ENCODE measurements around the gene SLC35B4.
A peak's percentile ranks its signal among the peaks of the same experiment; 100 is the strongest.

SLC35B4 gene

DNA sequence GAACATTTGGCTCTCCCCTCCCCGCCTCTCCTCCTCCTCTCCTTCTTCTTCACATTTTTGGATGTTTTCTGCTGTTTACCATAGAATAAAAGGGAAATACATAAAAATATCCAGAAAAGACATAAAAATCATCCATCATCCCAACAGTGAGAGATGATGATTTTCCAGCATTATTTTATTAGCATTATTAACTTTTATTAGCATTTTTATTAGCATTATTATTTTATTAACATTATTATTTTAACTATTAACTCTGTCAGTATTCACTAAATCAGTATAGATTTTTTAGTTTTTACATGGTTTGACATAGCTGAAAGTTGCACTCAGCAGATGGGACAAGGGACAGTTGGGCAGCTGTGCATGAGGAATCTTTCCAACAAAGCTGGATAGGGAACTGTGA lies 16.2 kb upstream of the SLC35B4 start:
- no CpG with 5 or more reads among the region's 1 CpG for WGBS (ENCODE audit: insufficient coverage, insufficient read length)
- Histone ChIP-seq H3K27me3 (ENCODE audit: control insufficient read depth, insufficient read depth, low read length) (no peaks in the 10 kb centered on the region), H3K9me3 (ENCODE audit: control insufficient read depth, insufficient read depth, low read length) (no peaks in the 10 kb centered on the region), H3K36me3 (ENCODE audit: control insufficient read depth, insufficient read depth, low read length) (no peaks in the 10 kb centered on the region), H3K4me1 (ENCODE audit: control insufficient read depth, insufficient read depth, low read length) (no peaks in the 10 kb centered on the region), H3K27ac (ENCODE audit: low read length) (no peak overlapping the region), H3K4me3 (ENCODE audit: low read length) (no peak overlapping the region)
- no peak for DNase-seq (ENCODE audit: low read depth, low spot score)

- no peak for DNase-seq (ENCODE audit: low read depth, low spot score)
- Histone ChIP-seq H3K27ac (ENCODE audit: low read length) (no peak overlapping the region), H3K36me3 (ENCODE audit: control insufficient read depth, insufficient read depth, low read length) (no peaks in the 10 kb centered on the region), H3K4me3 (ENCODE audit: low read length) (no peak overlapping the region), H3K4me1 (ENCODE audit: control insufficient read depth, insufficient read depth, low read length) (no peaks in the 10 kb centered on the region), H3K9me3 (ENCODE audit: control insufficient read depth, insufficient read depth, low read length) (no peaks in the 10 kb centered on the region), H3K27me3 (ENCODE audit: control insufficient read depth, insufficient read depth, low read length) (no peaks in the 10 kb centered on the region)
- no CpG with 5 or more reads among the region's 7 CpGs for WGBS (ENCODE audit: insufficient coverage, insufficient read length)
Observed at GRCh38 chr7:134331393-134331792, 14.7 kb upstream of the SLC35B4 start.

- Histone ChIP-seq H3K27ac (ENCODE audit: low read length) (no peak overlapping the region), H3K4me1 (ENCODE audit: control insufficient read depth, insufficient read depth, low read length) (no peaks in the 10 kb centered on the region), H3K27me3 (ENCODE audit: control insufficient read depth, insufficient read depth, low read length) (no peaks in the 10 kb centered on the region), H3K4me3 (ENCODE audit: low read length) (no peak overlapping the region), H3K9me3 (ENCODE audit: control insufficient read depth, insufficient read depth, low read length) (no peaks in the 10 kb centered on the region), H3K36me3 (ENCODE audit: control insufficient read depth, insufficient read depth, low read length) (no peaks in the 10 kb centered on the region)
- no peak for DNase-seq (ENCODE audit: low read depth, low spot score)
- no CpG with 5 or more reads among the region's 4 CpGs for WGBS (ENCODE audit: insufficient coverage, insufficient read length)
Observed at GRCh38 chr7:134330974-134331373, 14.2 kb upstream of the SLC35B4 start.

DNA sequence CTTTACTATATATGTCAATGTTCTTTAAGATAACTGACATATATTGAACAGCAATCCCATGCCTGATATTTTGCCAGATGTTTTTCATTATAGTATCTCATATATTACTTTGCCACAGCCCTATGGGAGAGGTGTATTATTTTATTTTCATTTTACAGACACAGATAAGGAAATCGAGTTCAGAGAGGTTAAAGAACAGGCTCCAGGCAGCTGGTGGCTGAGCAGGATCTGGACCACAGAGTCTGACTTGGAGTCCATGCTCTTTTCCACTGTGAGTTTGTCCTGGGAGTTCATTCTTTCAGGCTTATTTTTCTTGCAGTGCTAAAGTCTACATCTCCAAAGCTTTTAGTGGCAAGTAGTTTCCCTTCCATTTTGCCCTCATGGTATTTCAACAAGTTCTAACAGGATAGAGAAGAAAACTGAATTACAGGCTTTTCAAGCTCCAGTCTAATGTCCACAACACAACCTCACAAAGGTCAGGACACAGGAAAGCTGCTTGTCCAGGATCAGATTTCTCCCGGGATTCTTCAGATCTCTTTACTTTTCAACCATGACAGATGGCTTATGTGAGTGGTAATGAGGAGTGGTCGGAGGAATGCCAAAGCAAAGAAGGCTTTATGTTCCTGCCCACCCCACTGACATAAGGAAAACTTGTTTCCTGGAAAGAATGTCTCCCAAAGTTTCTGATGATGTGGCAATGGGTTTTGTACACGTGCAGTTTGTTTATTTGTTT lies 13.1 kb upstream of the SLC35B4 start:
- no peaks in the 10 kb centered on the region for H3K9me3 ChIP-seq (ENCODE audit: control insufficient read depth, insufficient read depth, low read length)
- no peaks in the 10 kb centered on the region for H3K27me3 ChIP-seq (ENCODE audit: control insufficient read depth, insufficient read depth, low read length)
- no peaks in the 10 kb centered on the region for H3K4me1 ChIP-seq (ENCODE audit: control insufficient read depth, insufficient read depth, low read length)
- no peak for DNase-seq (ENCODE audit: low read depth, low spot score)
- no peak overlapping the region for H3K27ac ChIP-seq (ENCODE audit: low read length)
- no peaks in the 10 kb centered on the region for H3K36me3 ChIP-seq (ENCODE audit: control insufficient read depth, insufficient read depth, low read length)
- no CpG with 5 or more reads among the region's 4 CpGs for WGBS (ENCODE audit: insufficient coverage, insufficient read length)
- no peak overlapping the region for H3K4me3 ChIP-seq (ENCODE audit: low read length)

DNA sequence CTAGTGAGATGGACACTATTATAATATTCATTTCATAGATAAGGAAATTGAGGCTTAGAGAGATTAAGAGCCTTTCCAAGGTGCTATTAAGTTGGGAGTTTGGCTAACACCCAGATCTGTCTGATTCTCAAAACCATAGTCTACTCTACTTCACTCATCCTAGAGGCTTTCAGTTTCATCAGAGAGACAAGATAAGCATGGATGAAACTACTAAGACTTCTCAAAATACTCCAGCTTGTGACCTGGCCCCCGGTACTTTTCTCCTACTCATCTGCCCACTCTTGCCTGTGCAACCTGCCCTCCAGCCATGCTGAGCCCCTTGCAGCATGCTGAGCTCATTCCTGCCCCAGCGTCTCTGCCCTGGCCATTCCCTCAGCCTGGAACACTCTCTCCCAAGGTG lies 12.2 kb upstream of the SLC35B4 start:
- WGBS (ENCODE audit: insufficient coverage, insufficient read length), result no CpG with 5 or more reads among the region's 2 CpGs
- no peaks in the 10 kb centered on the region for H3K27me3 ChIP-seq (ENCODE audit: control insufficient read depth, insufficient read depth, low read length)
- H3K9me3 ChIP-seq (ENCODE audit: control insufficient read depth, insufficient read depth, low read length), result no peaks in the 10 kb centered on the region
- DNase-seq (ENCODE audit: low read depth, low spot score), result no peak
- H3K4me3 ChIP-seq (ENCODE audit: low read length), result no peak overlapping the region
- H3K27ac ChIP-seq (ENCODE audit: low read length), result no peak overlapping the region
- no peaks in the 10 kb centered on the region for H3K4me1 ChIP-seq (ENCODE audit: control insufficient read depth, insufficient read depth, low read length)
- H3K36me3 ChIP-seq (ENCODE audit: control insufficient read depth, insufficient read depth, low read length), result no peaks in the 10 kb centered on the region

DNA sequence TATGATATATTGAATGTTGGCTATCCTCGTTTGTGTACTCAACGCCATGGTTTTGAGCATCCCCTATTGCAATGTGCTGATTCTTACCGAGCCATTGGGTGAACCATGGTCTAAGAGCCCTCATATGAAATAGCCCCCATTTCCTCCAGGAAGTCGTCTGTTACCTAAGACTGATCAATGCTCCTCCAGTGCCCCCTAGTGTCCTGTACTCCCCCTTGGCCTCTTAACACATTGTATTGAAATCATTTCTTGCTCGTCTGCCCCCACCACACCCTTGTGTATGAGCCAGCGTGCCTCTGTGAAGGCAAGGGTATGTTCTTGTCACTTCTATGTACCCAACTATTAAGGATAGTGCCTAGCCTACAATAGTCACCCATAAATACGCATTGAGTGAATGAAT lies 11.2 kb upstream of the SLC35B4 start:
- no peak overlapping the region for H3K4me3 ChIP-seq (ENCODE audit: low read length)
- H3K27me3 ChIP-seq (ENCODE audit: control insufficient read depth, insufficient read depth, low read length), result no peaks in the 10 kb centered on the region
- no peaks in the 10 kb centered on the region for H3K9me3 ChIP-seq (ENCODE audit: control insufficient read depth, insufficient read depth, low read length)
- no CpG with 5 or more reads among the region's 7 CpGs for WGBS (ENCODE audit: insufficient coverage, insufficient read length)
- H3K36me3 ChIP-seq (ENCODE audit: control insufficient read depth, insufficient read depth, low read length), result no peaks in the 10 kb centered on the region
- H3K27ac ChIP-seq (ENCODE audit: low read length), result no peak overlapping the region
- peak; percentile 76 for DNase-seq (ENCODE audit: low read depth, low spot score)
- no peaks in the 10 kb centered on the region for H3K4me1 ChIP-seq (ENCODE audit: control insufficient read depth, insufficient read depth, low read length)

GRCh38 chr7:134324107-134324506 lies 7.4 kb upstream of the SLC35B4 start:
- WGBS (ENCODE audit: insufficient coverage, insufficient read length), result no CpG with 5 or more reads among the region's 2 CpGs
- no peak overlapping the region for H3K27ac ChIP-seq (ENCODE audit: low read length)
- no peaks in the 10 kb centered on the region for H3K27me3 ChIP-seq (ENCODE audit: control insufficient read depth, insufficient read depth, low read length)
- no peaks in the 10 kb centered on the region for H3K9me3 ChIP-seq (ENCODE audit: control insufficient read depth, insufficient read depth, low read length)
- no peak for DNase-seq (ENCODE audit: low read depth, low spot score)
- H3K4me3 ChIP-seq (ENCODE audit: low read length), result no peak overlapping the region
- no peaks in the 10 kb centered on the region for H3K4me1 ChIP-seq (ENCODE audit: control insufficient read depth, insufficient read depth, low read length)
- no peaks in the 10 kb centered on the region for H3K36me3 ChIP-seq (ENCODE audit: control insufficient read depth, insufficient read depth, low read length)

- no CpG with 5 or more reads among the region's 5 CpGs for WGBS (ENCODE audit: insufficient coverage, insufficient read length)
- H3K4me1 ChIP-seq (ENCODE audit: control insufficient read depth, insufficient read depth, low read length), result no peaks in the 10 kb centered on the region
- H3K27ac ChIP-seq (ENCODE audit: low read length), result no peak overlapping the region
- H3K9me3 ChIP-seq (ENCODE audit: control insufficient read depth, insufficient read depth, low read length), result no peaks in the 10 kb centered on the region
- no peaks in the 10 kb centered on the region for H3K27me3 ChIP-seq (ENCODE audit: control insufficient read depth, insufficient read depth, low read length)
- DNase-seq (ENCODE audit: low read depth, low spot score), result no peak
- no peaks in the 10 kb centered on the region for H3K36me3 ChIP-seq (ENCODE audit: control insufficient read depth, insufficient read depth, low read length)
- H3K4me3 ChIP-seq (ENCODE audit: low read length), result no peak overlapping the region
Observed at GRCh38 chr7:134320201-134320600, 3.5 kb upstream of the SLC35B4 start.

DNA sequence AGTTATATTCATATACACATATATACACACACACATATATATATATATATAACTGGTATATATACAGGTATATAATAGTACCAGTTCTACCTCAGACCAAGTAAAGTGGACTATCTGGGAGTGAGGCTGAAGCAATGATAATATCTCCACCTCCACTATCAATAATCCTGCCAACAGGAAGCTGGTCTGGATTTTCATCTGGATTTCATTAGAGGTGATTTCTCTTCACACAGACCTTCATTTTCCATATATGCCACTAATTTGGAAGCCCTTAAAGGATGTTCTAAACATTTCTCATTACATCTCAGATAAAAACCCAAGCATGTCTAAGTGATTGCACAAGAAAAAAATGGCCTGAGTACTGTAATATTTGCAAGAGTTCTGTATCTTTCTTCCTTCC lies 1.7 kb upstream of the SLC35B4 start:
- H3K27ac ChIP-seq (ENCODE audit: low read length), result no peak overlapping the region
- no peaks in the 10 kb centered on the region for H3K4me1 ChIP-seq (ENCODE audit: control insufficient read depth, insufficient read depth, low read length)
- no peak for DNase-seq (ENCODE audit: low read depth, low spot score)
- no peaks in the 10 kb centered on the region for H3K27me3 ChIP-seq (ENCODE audit: control insufficient read depth, insufficient read depth, low read length)
- no peaks in the 10 kb centered on the region for H3K9me3 ChIP-seq (ENCODE audit: control insufficient read depth, insufficient read depth, low read length)
- no peaks in the 10 kb centered on the region for H3K36me3 ChIP-seq (ENCODE audit: control insufficient read depth, insufficient read depth, low read length)
- H3K4me3 ChIP-seq (ENCODE audit: low read length), result no peak overlapping the region

- H3K4me3 ChIP-seq (ENCODE audit: low read length), result no peak overlapping the region; the same call in 1 of the 2 replicates
- no peaks in the 10 kb centered on the region for H3K4me1 ChIP-seq (ENCODE audit: control insufficient read depth, insufficient read depth, low read length)
- no peaks in the 10 kb centered on the region for H3K36me3 ChIP-seq (ENCODE audit: control insufficient read depth, insufficient read depth, low read length)
- no peaks in the 10 kb centered on the region for H3K9me3 ChIP-seq (ENCODE audit: control insufficient read depth, insufficient read depth, low read length)
- no peak for DNase-seq (ENCODE audit: low read depth, low spot score)
- H3K27me3 ChIP-seq (ENCODE audit: control insufficient read depth, insufficient read depth, low read length), result no peaks in the 10 kb centered on the region
- H3K27ac ChIP-seq (ENCODE audit: low read length), result no peak overlapping the region
- WGBS (ENCODE audit: insufficient coverage, insufficient read length), result no CpG with 5 or more reads among the region's 7 CpGs
Observed at GRCh38 chr7:134317434-134317833, 704 bp upstream of the SLC35B4 start.
